ENCODE measurements around the gene KNTC1. TPM values are rescaled to one million over a fixed set of nuclear protein-coding genes. Genes with fewer than 3 reads are reported as not detected.

The KNTC1 gene
- total RNA-seq, 1 experiment from 2014 or later: 67.7 TPM

DNA sequence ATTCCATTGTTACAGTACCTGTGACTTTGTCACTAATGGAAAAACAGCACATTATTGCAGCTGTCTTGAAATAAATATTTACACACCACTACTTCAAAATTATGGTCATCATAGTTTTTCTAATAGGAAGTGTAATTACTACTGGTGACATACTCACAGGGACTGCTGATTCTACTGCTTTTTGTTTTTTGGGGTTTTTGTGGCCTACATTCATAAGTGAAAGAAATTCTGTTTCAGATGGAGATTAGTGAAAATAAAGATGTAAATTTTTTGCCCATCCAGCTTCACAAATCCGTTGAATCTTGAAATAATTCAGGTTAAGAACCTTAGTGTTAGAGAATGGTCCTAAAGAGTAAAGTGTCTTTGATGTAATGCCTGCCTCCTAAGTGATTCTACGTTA lies 17.5 kb downstream of the KNTC1 start:
- no TSS peak for BruUV-seq (replicated peaks)

GRCh38 chr12:122545855-122546254 lies 18.8 kb downstream of the KNTC1 start:
- H3K27ac ChIP-seq: no peak overlapping the region
- CTCF ChIA-PET: no interaction called here
- no peaks in the 10 kb centered on the region for H3K79me2 ChIP-seq (ENCODE audit: low read depth)
- DNase-seq: no peak
- intact Hi-C loops (cut with micrococcal nuclease; ENCODE audit: unreplicated experiment): no loop called here
- H3K4me1 ChIP-seq (replicated peaks; ENCODE audit: insufficient read depth): no peaks in the 10 kb centered on the region
- H3K36me3 ChIP-seq (ENCODE audit: low read depth): 0 out of 2 replicates have a peak, but pooled peaks cover 6% of the 10 kb centered on the region
- no peaks in the 10 kb centered on the region for H3K9me2 ChIP-seq (ENCODE audit: insufficient read depth)
- H3F3A ChIP-seq (ENCODE audit: insufficient read depth, low read depth): no peaks in the 10 kb centered on the region
- H4K20me1 ChIP-seq (ENCODE audit: insufficient read depth): no peaks in the 10 kb centered on the region
- no peak overlapping the region for H3K4me2 ChIP-seq
- no peaks in the 10 kb centered on the region for H3K9me3 ChIP-seq (ENCODE audit: insufficient read depth, low read depth)
- TF ChIP-seq EZH2 (IDR thresholded peaks at IDR 0.05; ENCODE audit: low read depth) (no peak), CTCF (conservative IDR thresholded peaks at IDR 0.05) (no peak)
- POLR2A ChIA-PET (ENCODE audit: unreplicated experiment): interaction anchor here (0.6 kb wide), 1 partner anchor 215 kb away, joined by 3 read pairs; no protein-coding TSS in a partner anchor
- no peaks in the 10 kb centered on the region for H3K27me3 ChIP-seq (ENCODE audit: insufficient read depth, low read depth)
- H2AFZ ChIP-seq: no peak overlapping the region
- H3K4me3 ChIP-seq: no peak overlapping the region
- no TSS peak for BruUV-seq (replicated peaks)

More for the DNA sequence above, 17.5 kb downstream of the KNTC1 start:
- no peak overlapping the region for H2AFZ ChIP-seq
- ChIA-PET POLR2A (ENCODE audit: unreplicated experiment) (no interaction called here), CTCF (no interaction called here)
- H3K36me3 ChIP-seq (ENCODE audit: low read depth): 0 out of 2 replicates have a peak, but pooled peaks cover 6% of the 10 kb centered on the region
- H3K4me2 ChIP-seq: no peak overlapping the region
- no peak overlapping the region for H3K27ac ChIP-seq
- no peaks in the 10 kb centered on the region for H3K79me2 ChIP-seq (ENCODE audit: low read depth)
- H4K20me1 ChIP-seq (ENCODE audit: insufficient read depth): no peaks in the 10 kb centered on the region
- TF ChIP-seq EZH2 (IDR thresholded peaks at IDR 0.05; ENCODE audit: low read depth) (no peak), CTCF (conservative IDR thresholded peaks at IDR 0.05) (no peak)
- intact Hi-C loops (cut with micrococcal nuclease; ENCODE audit: unreplicated experiment): no loop called here
- DNase-seq: no peak
- no peak overlapping the region for H3K4me3 ChIP-seq
- H3K9me2 ChIP-seq (ENCODE audit: insufficient read depth): no peaks in the 10 kb centered on the region
- H3K9me3 ChIP-seq (ENCODE audit: insufficient read depth, low read depth): no peaks in the 10 kb centered on the region
- no peaks in the 10 kb centered on the region for H3F3A ChIP-seq (ENCODE audit: insufficient read depth, low read depth)
- no peaks in the 10 kb centered on the region for H3K4me1 ChIP-seq (replicated peaks; ENCODE audit: insufficient read depth)
- no peaks in the 10 kb centered on the region for H3K27me3 ChIP-seq (ENCODE audit: insufficient read depth, low read depth)

GRCh38 chr12:122547330-122547729 lies 20.3 kb downstream of the KNTC1 start:
- no peak for TF ChIP-seq EZH2 (IDR thresholded peaks at IDR 0.05; ENCODE audit: low read depth)
- no peak for TF ChIP-seq CTCF (conservative IDR thresholded peaks at IDR 0.05)

More at GRCh38 chr12:122547330-122547729, 20.3 kb downstream of the KNTC1 start:
- Histone ChIP-seq H3K9me3 (ENCODE audit: insufficient read depth, low read depth) (no peaks in the 10 kb centered on the region), H3K4me2 (no peak overlapping the region), H3K4me1 (replicated peaks; ENCODE audit: insufficient read depth) (no peaks in the 10 kb centered on the region), H3K4me3 (no peak overlapping the region), H4K20me1 (ENCODE audit: insufficient read depth) (no peaks in the 10 kb centered on the region), H3K27ac (no peak overlapping the region), H2AFZ (no peak overlapping the region), H3K9me2 (ENCODE audit: insufficient read depth) (no peaks in the 10 kb centered on the region), H3K36me3 (ENCODE audit: low read depth) (peaks cover 10% of the 10 kb centered on the region; the same call in 1 of the 2 replicates), H3K27me3 (ENCODE audit: insufficient read depth, low read depth) (no peaks in the 10 kb centered on the region), H3F3A (ENCODE audit: insufficient read depth, low read depth) (no peaks in the 10 kb centered on the region), H3K79me2 (ENCODE audit: low read depth) (no peaks in the 10 kb centered on the region)
- intact Hi-C loops (cut with micrococcal nuclease; ENCODE audit: unreplicated experiment): no loop called here
- no TSS peak for BruUV-seq (replicated peaks)
- DNase-seq: no peak
- CTCF ChIA-PET: no interaction called here
- POLR2A ChIA-PET (ENCODE audit: unreplicated experiment): no interaction called here
